Measurements from ENCODE around the gene ARMCX2.

GRCh38 chrX:101658661-101659491 lies 774 bp downstream of the ARMCX2 start:
- TF ChIP-seq CTCF (IDR thresholded peaks at IDR 0.05; ENCODE audit: borderline replicate concordance, extremely low read depth, low read length, poor library complexity, severe bottlenecking) = no peak
- no peak for TF ChIP-seq EZH2 (IDR thresholded peaks at IDR 0.05; ENCODE audit: borderline replicate concordance, low read depth, low read length, severe bottlenecking)

Data from DND-41 (cell line).